Peyer's patch (tissue), 4 donors: ENCODE data around the gene AIG1.

Source experiments
- POLR2A ChIP-seq, 2 donors: fragments of 450-650 bp; IDR thresholded peaks; one replicate each; pipeline ENCODE4 v1.5.1; 2017; ENCODE audit warnings: antibody characterized with exemption in 2 of 2, mild to moderate bottlenecking in 2 of 2, moderate library complexity in 2 of 2
- TF ChIP-seq, protein P1 (sequence below), 6 experiments: fragments of 450-650 bp in 4 of 6; fragments of 200-600 bp in 2 of 6; sonication (generic) in 1 of 6; IDR thresholded peaks; one replicate each; pipeline ENCODE4 v1.5.1; 2017 to 2019; ENCODE audit warnings: antibody characterized with exemption in 6 of 6, mild to moderate bottlenecking in 3 of 6, moderate library complexity in 1 of 6

DNA sequence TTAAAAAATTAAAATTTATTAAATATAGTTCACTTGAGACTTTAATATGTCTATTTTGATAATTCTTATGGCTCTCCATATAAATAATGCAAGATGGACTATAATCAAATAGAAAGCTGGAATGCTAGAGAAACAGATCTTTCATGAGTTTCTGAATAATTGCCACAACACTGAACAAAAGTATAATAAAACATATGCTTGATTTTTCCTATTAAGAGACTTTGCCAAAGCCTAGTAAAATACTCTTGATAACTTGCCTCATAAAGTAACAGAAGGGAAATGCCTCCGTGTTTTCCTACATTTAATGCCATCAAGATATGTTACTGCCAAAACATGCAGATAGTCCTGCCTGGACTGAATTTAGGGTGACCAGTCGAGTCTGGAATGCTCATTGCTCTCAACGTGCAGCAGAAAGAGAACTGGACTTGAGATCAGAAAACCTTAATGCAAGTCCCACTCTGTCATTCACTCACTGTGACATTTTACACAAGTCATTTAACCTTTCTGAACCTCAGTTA is 153.2 kb downstream of the AIG1 start:
- TF ChIP-seq, protein P1, sequence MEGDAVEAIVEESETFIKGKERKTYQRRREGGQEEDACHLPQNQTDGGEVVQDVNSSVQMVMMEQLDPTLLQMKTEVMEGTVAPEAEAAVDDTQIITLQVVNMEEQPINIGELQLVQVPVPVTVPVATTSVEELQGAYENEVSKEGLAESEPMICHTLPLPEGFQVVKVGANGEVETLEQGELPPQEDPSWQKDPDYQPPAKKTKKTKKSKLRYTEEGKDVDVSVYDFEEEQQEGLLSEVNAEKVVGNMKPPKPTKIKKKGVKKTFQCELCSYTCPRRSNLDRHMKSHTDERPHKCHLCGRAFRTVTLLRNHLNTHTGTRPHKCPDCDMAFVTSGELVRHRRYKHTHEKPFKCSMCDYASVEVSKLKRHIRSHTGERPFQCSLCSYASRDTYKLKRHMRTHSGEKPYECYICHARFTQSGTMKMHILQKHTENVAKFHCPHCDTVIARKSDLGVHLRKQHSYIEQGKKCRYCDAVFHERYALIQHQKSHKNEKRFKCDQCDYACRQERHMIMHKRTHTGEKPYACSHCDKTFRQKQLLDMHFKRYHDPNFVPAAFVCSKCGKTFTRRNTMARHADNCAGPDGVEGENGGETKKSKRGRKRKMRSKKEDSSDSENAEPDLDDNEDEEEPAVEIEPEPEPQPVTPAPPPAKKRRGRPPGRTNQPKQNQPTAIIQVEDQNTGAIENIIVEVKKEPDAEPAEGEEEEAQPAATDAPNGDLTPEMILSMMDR (IDR thresholded peaks at IDR 0.05): no peak
- TF ChIP-seq POLR2A (IDR thresholded peaks at IDR 0.05): no peak
